Measurements from ENCODE around the gene PRR23C.
"Not testable (repeated sequence)": the region's sequence is repeated elsewhere in the genome, so short reads cannot be mapped to it uniquely, and the experiment has no call there.

Gene PRR23C

GRCh38 chr3:139062918-139063317 is 18.2 kb upstream of the PRR23C start:
- ChIA-PET CTCF (no interaction called here), POLR2A (no interaction called here)
- no peak for DNase-seq (ENCODE audit: extremely low spot score)
- TF ChIP-seq CTCF (IDR thresholded peaks at IDR 0.05; ENCODE audit: control extremely low read depth, extremely low read depth, low read depth, missing control alignments) = no peak

GRCh38 chr3:139052802-139053600 is 8.3 kb upstream of the PRR23C start:
- TF ChIP-seq CTCF (IDR thresholded peaks at IDR 0.05; ENCODE audit: control extremely low read depth, extremely low read depth, low read depth, missing control alignments) = no peak
- ChIA-PET CTCF (interaction anchor here (0.9 kb wide), 1 partner anchor 20 kb away, joined by 3 read pairs; no protein-coding TSS in a partner anchor), POLR2A (no interaction called here)
- DNase-seq (ENCODE audit: extremely low spot score) = no peak

- POLR2A ChIA-PET = no interaction called here
Observed at GRCh38 chr3:139043554-139044365, 932 bp downstream of the PRR23C start.

GRCh38 chr3:139037478-139037877 is 7.2 kb downstream of the PRR23C start:
- POLR2A ChIA-PET = no interaction called here
- no peak for TF ChIP-seq CTCF (IDR thresholded peaks at IDR 0.05; ENCODE audit: control extremely low read depth, extremely low read depth, low read depth, missing control alignments)
- CTCF ChIA-PET = no interaction called here
- no peak for DNase-seq (ENCODE audit: extremely low spot score)

More at GRCh38 chr3:139043554-139044365, 932 bp downstream of the PRR23C start:
- no peak for DNase-seq (ENCODE audit: extremely low spot score)
- CTCF ChIA-PET = no interaction called here
- no peak for TF ChIP-seq CTCF (IDR thresholded peaks at IDR 0.05; ENCODE audit: control extremely low read depth, extremely low read depth, low read depth, missing control alignments)

GRCh38 chr3:139032326-139033002 is 12.2 kb downstream of the PRR23C start:
- CTCF ChIA-PET = interaction anchor here (0.9 to 2.2 kb wide), 3 partner anchors 16 to 20 kb away, joined by 3 to 8 read pairs (median 3); no protein-coding TSS in a partner anchor

GRCh38 chr3:139030576-139030975 is 14.1 kb downstream of the PRR23C start:
- POLR2A ChIA-PET; DNase-seq (ENCODE audit: extremely low spot score): not testable (repeated sequence)
- CTCF ChIA-PET = interaction anchor here (2.2 kb wide), 1 partner anchor 16 kb away, joined by 8 read pairs; no protein-coding TSS in a partner anchor

More at GRCh38 chr3:139032326-139033002, 12.2 kb downstream of the PRR23C start:
- POLR2A ChIA-PET = no interaction called here
- DNase-seq (ENCODE audit: extremely low spot score) = no peak
- no peak for TF ChIP-seq CTCF (IDR thresholded peaks at IDR 0.05; ENCODE audit: control extremely low read depth, extremely low read depth, low read depth, missing control alignments)

Data from GM10248 (cell line).